PC-9 (cell line): ENCODE results near the gene U2AF1.
"Not testable (repeated sequence)": the region's sequence is repeated elsewhere in the genome, so short reads cannot be mapped to it uniquely, and the experiment has no call there.

Experiments
- EZH2 ChIP-seq: fragments of 200-600 bp; sonication (generic); IDR thresholded peaks from 2 replicates; pipeline ENCODE4 v1.8.0; 2017; ENCODE audit warnings: antibody characterized with exemption, low read depth
- TF ChIP-seq, protein P1 (sequence below): fragments of 200-600 bp; sonication (generic); conservative IDR thresholded peaks from 2 replicates; pipeline ENCODE4 v1.6.1; 2017; ENCODE audit warnings: mixed run types, antibody characterized with exemption, mild to moderate bottlenecking, moderate library complexity

DNA sequence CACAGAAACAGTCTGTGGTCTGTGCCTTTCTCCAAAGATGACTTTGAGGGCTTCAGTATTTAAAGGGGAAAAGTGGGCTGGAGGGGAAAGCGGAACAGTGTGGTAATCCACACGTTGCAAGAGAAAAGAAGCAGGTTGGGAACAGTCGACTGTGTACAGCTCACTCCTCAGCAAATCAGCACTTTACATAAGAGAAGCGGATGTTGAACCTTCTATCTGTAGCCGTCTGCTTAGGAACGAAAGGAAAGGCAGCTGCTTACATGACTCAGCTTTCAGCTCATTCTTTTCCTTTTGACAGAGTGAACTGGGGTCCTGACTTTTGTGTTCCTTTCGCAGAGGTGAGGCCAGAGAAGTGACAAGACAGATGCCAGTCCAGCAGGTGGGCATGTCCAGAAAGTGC, 1.6 kb upstream of the U2AF1 start:
- TF ChIP-seq, protein P1, sequence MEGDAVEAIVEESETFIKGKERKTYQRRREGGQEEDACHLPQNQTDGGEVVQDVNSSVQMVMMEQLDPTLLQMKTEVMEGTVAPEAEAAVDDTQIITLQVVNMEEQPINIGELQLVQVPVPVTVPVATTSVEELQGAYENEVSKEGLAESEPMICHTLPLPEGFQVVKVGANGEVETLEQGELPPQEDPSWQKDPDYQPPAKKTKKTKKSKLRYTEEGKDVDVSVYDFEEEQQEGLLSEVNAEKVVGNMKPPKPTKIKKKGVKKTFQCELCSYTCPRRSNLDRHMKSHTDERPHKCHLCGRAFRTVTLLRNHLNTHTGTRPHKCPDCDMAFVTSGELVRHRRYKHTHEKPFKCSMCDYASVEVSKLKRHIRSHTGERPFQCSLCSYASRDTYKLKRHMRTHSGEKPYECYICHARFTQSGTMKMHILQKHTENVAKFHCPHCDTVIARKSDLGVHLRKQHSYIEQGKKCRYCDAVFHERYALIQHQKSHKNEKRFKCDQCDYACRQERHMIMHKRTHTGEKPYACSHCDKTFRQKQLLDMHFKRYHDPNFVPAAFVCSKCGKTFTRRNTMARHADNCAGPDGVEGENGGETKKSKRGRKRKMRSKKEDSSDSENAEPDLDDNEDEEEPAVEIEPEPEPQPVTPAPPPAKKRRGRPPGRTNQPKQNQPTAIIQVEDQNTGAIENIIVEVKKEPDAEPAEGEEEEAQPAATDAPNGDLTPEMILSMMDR = not testable (repeated sequence)
- TF ChIP-seq EZH2 = not testable (repeated sequence)
